ENCODE measurements around the gene VEZT. TPM values are rescaled to one million over a fixed set of nuclear protein-coding genes. Genes with fewer than 3 reads are reported as not detected.

The VEZT gene
- total and polyA plus RNA-seq, 9 of the 15 experiments (the other 6 are each of a cell fraction or from before 2014, with no cell fraction given) = 16.1 to 61.5 (median 32.6) TPM

- TF ChIP-seq CEBPG (CRISPR knock-in tag; IDR thresholded peaks at IDR 0.05) (no peak), CEBPG (tag; conservative IDR thresholded peaks at IDR 0.05 in 1 of 2, IDR thresholded peaks at IDR 0.05 in 1 of 2) (no peak), RBM15 (IDR thresholded peaks at IDR 0.05; ENCODE audit: insufficient read depth, low read length) (no peak), HDAC2 (IDR thresholded peaks at IDR 0.05) (no peak), ASH1L (IDR thresholded peaks at IDR 0.05; ENCODE audit: borderline replicate concordance, low read depth, partially characterized antibody) (no peak), GABPB2 (CRISPR knock-in tag; conservative IDR thresholded peaks at IDR 0.05) (no peak), ZBTB17 (CRISPR knock-in tag; IDR thresholded peaks at IDR 0.05) (0 out of 2 replicates have a peak, but pooled peaks have one; percentile 63), ZNF124 (CRISPR knock-in tag; IDR thresholded peaks at IDR 0.05) (no peak), ZNF586 (CRISPR knock-in tag; conservative IDR thresholded peaks at IDR 0.05) (no peak), BCL6 (CRISPR knock-in tag; IDR thresholded peaks at IDR 0.05) (peak; percentile 39; the same call in 1 of the 2 replicates), SNAPC5 (CRISPR knock-in tag; IDR thresholded peaks at IDR 0.05) (no peak), DDX20 (tag; IDR thresholded peaks at IDR 0.05; ENCODE audit: low read depth) (no peak), HOXB6 (CRISPR knock-in tag; IDR thresholded peaks at IDR 0.05; ENCODE audit: borderline replicate concordance) (no peak), MEF2A (IDR thresholded peaks at IDR 0.05; ENCODE audit: control insufficient read depth, low read depth, low read length) (no peak), HMGXB4 (CRISPR knock-in tag; IDR thresholded peaks at IDR 0.05) (no peak), TRIM24 (IDR thresholded peaks at IDR 0.05) (0 out of 4 replicates have a peak, but pooled peaks of 1 of the 2 experiments have one; percentile 21), SP1 (CRISPR knock-in tag; IDR thresholded peaks at IDR 0.05) (no peak), TEAD2 (tag; IDR thresholded peaks at IDR 0.05) (0 out of 2 replicates have a peak, but pooled peaks have one; percentile 49), CBX5 (IDR thresholded peaks at IDR 0.05; ENCODE audit: borderline replicate concordance, low read depth) (no peak), C11orf30 (IDR thresholded peaks at IDR 0.05; ENCODE audit: low read depth) (peak; percentile 96), MEIS2 (IDR thresholded peaks at IDR 0.05; ENCODE audit: partially characterized antibody) (peak; percentile 20), ZNF445 (CRISPR knock-in tag; IDR thresholded peaks at IDR 0.05; ENCODE audit: low read depth) (no peak), FOXJ3 (CRISPR knock-in tag; IDR thresholded peaks at IDR 0.05) (no peak), TRIM28 (IDR thresholded peaks at IDR 0.05) (no peak), ZC3H4 (CRISPR knock-in tag; IDR thresholded peaks at IDR 0.05; ENCODE audit: borderline replicate concordance) (no peak), TBL1XR1 (IDR thresholded peaks at IDR 0.05; ENCODE audit: low read length in 2 of 2) (peak in 1 of 2 experiments; percentile 22; a peak in 1 of 4 replicates), ZNF518B (CRISPR knock-in tag; IDR thresholded peaks at IDR 0.05) (no peak)
These were observed 34.7 kb upstream of the VEZT start (continued) for GRCh38 chr12:95182868-95183415.

Data from K562 (cell line).